ENCODE results near the gene ADAMTS14.
"Not testable (repeated sequence)": the region's sequence is repeated elsewhere in the genome, so short reads cannot be mapped to it uniquely, and the experiment has no call there.

ADAMTS14 gene

DNA sequence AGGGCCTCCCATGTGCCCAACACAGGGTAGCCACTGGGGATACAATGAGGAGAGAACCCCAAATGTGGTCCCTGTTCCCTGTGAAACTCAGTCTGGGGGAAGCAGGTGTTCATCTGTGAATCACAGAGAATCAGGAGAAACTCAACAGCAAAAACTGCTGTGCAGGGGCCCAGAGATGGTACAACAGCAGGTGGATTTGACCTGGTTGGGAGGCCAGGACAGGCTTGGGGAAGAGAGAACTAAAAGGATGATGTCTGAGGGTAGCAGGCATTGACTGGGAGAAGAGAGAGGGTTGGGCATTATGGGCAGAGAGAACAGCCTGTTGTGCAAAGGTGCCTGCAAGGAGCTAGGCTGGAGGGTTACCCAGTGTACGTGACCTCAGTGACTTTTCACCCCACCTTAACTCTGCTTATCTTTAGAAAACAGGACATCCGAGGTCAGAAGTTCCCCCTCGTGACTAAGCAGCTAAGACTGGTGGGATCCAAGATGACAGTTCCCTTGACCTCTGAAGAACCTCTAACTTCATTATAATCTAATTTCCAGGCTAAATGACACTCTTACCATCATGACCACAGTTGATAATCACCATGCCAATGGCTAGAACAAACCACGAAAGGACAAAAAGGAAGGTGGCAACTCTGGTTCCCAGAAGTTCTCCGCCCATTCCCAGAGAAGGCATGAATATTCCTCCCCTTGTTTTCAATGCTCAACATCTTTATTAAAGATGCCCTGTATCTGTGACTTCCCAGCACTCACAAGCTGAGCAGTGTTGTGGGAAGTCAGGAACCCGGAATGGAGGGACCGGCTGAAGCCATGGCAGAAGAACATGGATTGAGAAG, 5.1 kb upstream of the ADAMTS14 start:
- ATAC-seq (ENCODE audit: low read depth) (no peak), DNase-seq (ENCODE audit: low spot score) (no peak)
- no peak overlapping the region for H3K27ac ChIP-seq (ENCODE audit: poor library complexity, severe bottlenecking)
- H3K4me3 ChIP-seq (ENCODE audit: severe bottlenecking), result no peak overlapping the region
- H3K4me1 ChIP-seq (ENCODE audit: insufficient read depth, poor library complexity, severe bottlenecking), result peaks cover 6% of the 10 kb centered on the region
- H3K27me3 ChIP-seq (ENCODE audit: insufficient read depth, poor library complexity, severe bottlenecking), result peaks cover 5% of the 10 kb centered on the region
- H3K36me3 ChIP-seq (ENCODE audit: low read depth), result no peaks in the 10 kb centered on the region
- H3K9me3 ChIP-seq (ENCODE audit: severe bottlenecking), result no peaks in the 10 kb centered on the region
- TF ChIP-seq, protein P1, sequence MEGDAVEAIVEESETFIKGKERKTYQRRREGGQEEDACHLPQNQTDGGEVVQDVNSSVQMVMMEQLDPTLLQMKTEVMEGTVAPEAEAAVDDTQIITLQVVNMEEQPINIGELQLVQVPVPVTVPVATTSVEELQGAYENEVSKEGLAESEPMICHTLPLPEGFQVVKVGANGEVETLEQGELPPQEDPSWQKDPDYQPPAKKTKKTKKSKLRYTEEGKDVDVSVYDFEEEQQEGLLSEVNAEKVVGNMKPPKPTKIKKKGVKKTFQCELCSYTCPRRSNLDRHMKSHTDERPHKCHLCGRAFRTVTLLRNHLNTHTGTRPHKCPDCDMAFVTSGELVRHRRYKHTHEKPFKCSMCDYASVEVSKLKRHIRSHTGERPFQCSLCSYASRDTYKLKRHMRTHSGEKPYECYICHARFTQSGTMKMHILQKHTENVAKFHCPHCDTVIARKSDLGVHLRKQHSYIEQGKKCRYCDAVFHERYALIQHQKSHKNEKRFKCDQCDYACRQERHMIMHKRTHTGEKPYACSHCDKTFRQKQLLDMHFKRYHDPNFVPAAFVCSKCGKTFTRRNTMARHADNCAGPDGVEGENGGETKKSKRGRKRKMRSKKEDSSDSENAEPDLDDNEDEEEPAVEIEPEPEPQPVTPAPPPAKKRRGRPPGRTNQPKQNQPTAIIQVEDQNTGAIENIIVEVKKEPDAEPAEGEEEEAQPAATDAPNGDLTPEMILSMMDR (IDR thresholded peaks at IDR 0.05; ENCODE audit: poor library complexity, severe bottlenecking), result no peak

DNA sequence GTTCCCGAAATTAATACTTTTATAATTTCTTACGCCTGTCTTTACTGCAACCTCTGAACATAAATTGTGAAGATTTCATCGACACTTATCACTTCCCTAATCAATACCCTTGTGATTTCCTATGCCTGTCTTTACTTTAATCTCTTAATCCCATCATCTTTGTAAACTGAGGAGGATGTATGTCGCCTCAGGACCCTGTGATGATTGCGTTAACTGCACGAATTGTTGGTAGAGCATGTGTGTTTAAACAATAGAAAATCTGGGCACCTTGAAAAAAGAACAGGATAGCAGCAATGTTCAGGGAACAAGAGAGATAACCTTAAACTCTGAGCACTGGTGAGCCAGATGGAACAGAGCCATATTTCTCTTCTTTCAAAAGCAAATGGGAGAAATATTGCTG, 4.5 kb upstream of the ADAMTS14 start:
- H3K36me3 ChIP-seq (ENCODE audit: low read depth); H3K4me3 ChIP-seq (ENCODE audit: severe bottlenecking); ATAC-seq (ENCODE audit: low read depth); H3K27me3 ChIP-seq (ENCODE audit: insufficient read depth, poor library complexity, severe bottlenecking); H3K9me3 ChIP-seq (ENCODE audit: severe bottlenecking); DNase-seq (ENCODE audit: low spot score); H3K27ac ChIP-seq (ENCODE audit: poor library complexity, severe bottlenecking); H3K4me1 ChIP-seq (ENCODE audit: insufficient read depth, poor library complexity, severe bottlenecking): not testable (repeated sequence)

DNA sequence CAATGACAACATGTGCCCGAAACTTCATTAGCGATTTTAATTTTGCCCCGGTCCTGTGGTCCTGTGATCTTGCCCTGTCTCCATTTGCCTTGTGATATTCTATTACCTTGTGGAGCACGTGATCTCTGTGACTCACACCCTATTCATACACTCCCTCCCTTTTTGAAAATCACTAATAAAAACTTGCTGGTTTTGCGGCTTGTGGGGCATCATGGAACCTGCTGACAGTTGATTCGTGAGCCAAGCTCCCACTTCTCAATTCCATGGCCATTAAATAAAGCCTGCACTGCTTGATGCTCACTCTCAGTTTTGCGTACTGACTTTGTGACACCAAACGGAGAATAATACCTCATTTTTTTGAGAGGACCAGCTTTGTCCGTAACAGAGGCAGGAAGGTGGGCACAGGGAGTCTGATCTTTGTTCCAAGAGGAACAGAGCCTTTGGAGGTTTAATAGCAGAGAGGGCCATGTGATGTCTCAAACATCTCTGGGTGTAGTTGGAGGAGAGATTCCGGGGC, 3.8 kb upstream of the ADAMTS14 start:
- H3K4me3 ChIP-seq (ENCODE audit: severe bottlenecking), result no peak overlapping the region
- H3K36me3 ChIP-seq (ENCODE audit: low read depth), result no peaks in the 10 kb centered on the region
- H3K4me1 ChIP-seq (ENCODE audit: insufficient read depth, poor library complexity, severe bottlenecking), result peaks cover 10% of the 10 kb centered on the region
- TF ChIP-seq, protein P1 (IDR thresholded peaks at IDR 0.05; ENCODE audit: poor library complexity, severe bottlenecking), result no peak
- peaks cover 5% of the 10 kb centered on the region for H3K27me3 ChIP-seq (ENCODE audit: insufficient read depth, poor library complexity, severe bottlenecking)
- ATAC-seq (ENCODE audit: low read depth) (no peak), DNase-seq (ENCODE audit: low spot score) (no peak)
- H3K27ac ChIP-seq (ENCODE audit: poor library complexity, severe bottlenecking), result no peak overlapping the region
- no peaks in the 10 kb centered on the region for H3K9me3 ChIP-seq (ENCODE audit: severe bottlenecking)

DNA sequence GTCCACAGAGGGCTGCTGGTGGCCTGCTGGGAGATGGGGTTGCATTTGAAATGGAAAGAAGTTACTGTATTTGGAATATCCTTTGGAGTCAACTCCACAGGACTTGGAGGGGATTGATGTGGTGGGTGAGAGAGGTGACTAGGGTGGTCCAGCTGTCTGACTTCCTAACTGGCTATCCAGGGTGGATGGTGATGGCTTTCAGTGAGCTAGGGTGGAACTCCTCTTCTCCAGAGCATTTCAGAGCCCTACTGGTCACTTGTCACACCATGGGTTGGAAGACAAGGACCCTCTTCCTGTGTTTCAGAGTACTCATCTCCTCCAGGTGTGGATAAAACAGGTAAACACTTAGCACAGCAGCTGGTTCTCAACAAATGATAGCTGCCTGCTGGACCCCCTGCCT, 3.3 kb upstream of the ADAMTS14 start:
- TF ChIP-seq, protein P1 (IDR thresholded peaks at IDR 0.05; ENCODE audit: poor library complexity, severe bottlenecking), result no peak
- Histone ChIP-seq H3K9me3 (ENCODE audit: severe bottlenecking) (no peaks in the 10 kb centered on the region), H3K4me3 (ENCODE audit: severe bottlenecking) (no peak overlapping the region), H3K36me3 (ENCODE audit: low read depth) (no peaks in the 10 kb centered on the region), H3K27ac (ENCODE audit: poor library complexity, severe bottlenecking) (no peak overlapping the region), H3K27me3 (ENCODE audit: insufficient read depth, poor library complexity, severe bottlenecking) (peaks cover 5% of the 10 kb centered on the region), H3K4me1 (ENCODE audit: insufficient read depth, poor library complexity, severe bottlenecking) (peaks cover 14% of the 10 kb centered on the region)
- no peak for ATAC-seq (ENCODE audit: low read depth)
- no peak for DNase-seq (ENCODE audit: low spot score)

DNA sequence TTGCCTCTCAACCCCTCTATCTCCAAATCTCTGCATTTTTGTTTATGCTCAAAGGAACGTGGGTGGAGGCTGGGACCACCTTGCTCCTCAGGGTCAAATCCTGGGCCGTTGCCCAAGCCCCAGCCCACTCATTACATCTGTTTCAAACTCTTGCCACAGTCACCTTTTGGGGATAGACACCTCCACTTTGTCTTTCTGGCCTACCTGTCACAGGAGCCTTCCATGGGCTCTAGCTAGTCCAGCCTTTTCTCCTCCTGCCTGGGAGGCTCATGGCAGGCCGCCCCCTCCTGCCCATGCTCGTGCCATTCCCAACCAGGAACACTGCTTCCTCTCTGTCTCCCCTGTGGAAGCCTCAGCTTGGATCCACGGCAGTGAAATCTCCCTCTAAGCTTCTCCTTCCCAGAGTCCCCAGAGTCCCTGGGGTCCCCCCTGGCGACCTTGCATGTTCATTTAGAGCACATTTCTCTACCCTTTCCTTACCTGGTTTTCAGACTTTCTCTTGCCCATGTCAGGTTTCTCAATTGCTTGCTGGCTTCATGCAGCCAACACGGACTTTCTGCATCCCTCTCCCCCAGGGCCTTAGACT, 2.5 kb upstream of the ADAMTS14 start:
- Histone ChIP-seq H3K36me3 (ENCODE audit: low read depth) (no peaks in the 10 kb centered on the region), H3K27me3 (ENCODE audit: insufficient read depth, poor library complexity, severe bottlenecking) (peaks cover 5% of the 10 kb centered on the region), H3K27ac (ENCODE audit: poor library complexity, severe bottlenecking) (no peak overlapping the region), H3K4me1 (ENCODE audit: insufficient read depth, poor library complexity, severe bottlenecking) (peaks cover 10% of the 10 kb centered on the region), H3K4me3 (ENCODE audit: severe bottlenecking) (no peak overlapping the region), H3K9me3 (ENCODE audit: severe bottlenecking) (no peaks in the 10 kb centered on the region)
- TF ChIP-seq, protein P1 (IDR thresholded peaks at IDR 0.05; ENCODE audit: poor library complexity, severe bottlenecking), result no peak
- DNase-seq (ENCODE audit: low spot score) (no peak), ATAC-seq (ENCODE audit: low read depth) (no peak)

Data from RWPE2 (cell line).